Measurements from ENCODE around the gene SLC43A3. TPM values are rescaled to one million over a fixed set of nuclear protein-coding genes. Genes with fewer than 3 reads are reported as not detected.
A peak's percentile ranks its signal among the peaks of the same experiment; 100 is the strongest.

The SLC43A3 gene
- total and polyA plus RNA-seq, 9 of the 15 experiments (the other 6 are each of a cell fraction or from before 2014, with no cell fraction given) = 63.7 to 281 (median 139) TPM

- TF ChIP-seq CREB5 (CRISPR knock-in tag; IDR thresholded peaks at IDR 0.05) (no peak), HCFC1 (IDR thresholded peaks at IDR 0.05; ENCODE audit: low read depth, low read length) (no peak; the same call in 1 of the 2 replicates), ELF1 (tag; IDR thresholded peaks at IDR 0.05) (peak; percentile 79), RBM14 (IDR thresholded peaks at IDR 0.05; ENCODE audit: borderline replicate concordance, insufficient read depth, low read depth, low read length) (no peak), ZBTB34 (CRISPR knock-in tag; IDR thresholded peaks at IDR 0.05) (no peak), NCOA1 (IDR thresholded peaks at IDR 0.05; ENCODE audit: low read depth) (peak; percentile 82; the same call in 1 of the 2 replicates), FOXA3 (CRISPR knock-in tag; conservative IDR thresholded peaks at IDR 0.05 in 1 of 2, IDR thresholded peaks at IDR 0.05 in 1 of 2) (no peak), GTF2E2 (tag; IDR thresholded peaks at IDR 0.05) (no peak; the same call in 1 of the 2 replicates), USF1 (CRISPR knock-in tag; IDR thresholded peaks at IDR 0.05) (peak; percentile 96), ESRRB (CRISPR knock-in tag; IDR thresholded peaks at IDR 0.05; ENCODE audit: borderline replicate concordance) (no peak), SMARCA5 (IDR thresholded peaks at IDR 0.05) (no peak), FOXP1 (CRISPR knock-in tag; IDR thresholded peaks at IDR 0.05) (peak; percentile 79; the same call in 1 of the 2 replicates), NFE2 (IDR thresholded peaks at IDR 0.05; ENCODE audit: low read depth) (peak; percentile 60), ZNF57 (CRISPR knock-in tag; IDR thresholded peaks at IDR 0.05) (no peak), PRMT5 (CRISPR knock-in tag; IDR thresholded peaks at IDR 0.05) (no peak), ZFPM2 (CRISPR knock-in tag; IDR thresholded peaks at IDR 0.05) (no peak), EWSR1 (IDR thresholded peaks at IDR 0.05; ENCODE audit: borderline replicate concordance, low read depth, partially characterized antibody) (no peak), MTA1 (IDR thresholded peaks at IDR 0.05; ENCODE audit: borderline replicate concordance) (peak; percentile 75), NONO (IDR thresholded peaks at IDR 0.05; ENCODE audit: low read depth in 2 of 2, low read length in 1 of 2) (peak in 1 of 2 experiments; percentile 87; a peak in 2 of 4 replicates), MAZ (CRISPR knock-in tag; conservative IDR thresholded peaks at IDR 0.05 in 1 of 2, IDR thresholded peaks at IDR 0.05 in 1 of 2) (peak; percentile 75 to 93), ZNF77 (CRISPR knock-in tag; IDR thresholded peaks at IDR 0.05) (no peak), MEF2A (IDR thresholded peaks at IDR 0.05; ENCODE audit: control insufficient read depth, low read depth, low read length) (peak; percentile 72)
Observed at GRCh38 chr11:57424792-57425564, 1.9 kb downstream of the SLC43A3 start (continued).

Data from K562 (cell line).